ENCODE results near the gene IMPG2. TPM values are rescaled to one million over a fixed set of nuclear protein-coding genes. Genes with fewer than 3 reads are reported as not detected.

Gene IMPG2
- polyA plus RNA-seq, 1 donor (not counting 4 experiments of a cell fraction or from before 2014, with no cell fraction given), result 0.16 TPM

DNA sequence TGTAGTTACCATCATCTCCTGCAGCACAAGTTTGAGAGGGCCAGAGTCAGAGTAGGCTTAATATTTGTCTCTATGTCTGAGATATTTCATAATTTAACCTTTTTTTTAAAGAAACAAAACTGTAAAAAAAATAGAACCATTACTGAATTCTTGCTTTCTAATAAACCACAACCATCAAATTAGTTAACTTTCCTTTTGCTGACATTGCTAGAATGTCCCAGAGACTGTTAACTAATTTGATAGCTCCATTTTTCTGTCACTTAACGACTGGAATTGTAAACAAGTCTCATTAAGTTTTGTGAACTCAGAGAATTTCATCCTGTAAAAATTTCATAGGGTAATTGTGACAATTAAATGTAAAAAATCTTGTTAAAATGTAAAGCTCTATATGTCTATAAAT is 35.6 kb downstream of the IMPG2 start:
- Histone ChIP-seq H4K20me1 (ENCODE audit: control insufficient read depth, extremely low read depth, insufficient read depth, low read length) (no peaks in the 10 kb centered on the region), H3K9me1 (ENCODE audit: control insufficient read depth, extremely low read depth, insufficient read depth, low read length) (no peaks in the 10 kb centered on the region), H3K27ac (ENCODE audit: control insufficient read depth, insufficient read depth, low read length) (no peak overlapping the region), H3K9me3 (ENCODE audit: control insufficient read depth, low read depth, low read length) (no peaks in the 10 kb centered on the region), H3K27me3 (ENCODE audit: control insufficient read depth, extremely low read depth, insufficient read depth, low read length) (no peaks in the 10 kb centered on the region), H3K9ac (ENCODE audit: control insufficient read depth, extremely low read depth, insufficient read depth, low read length) (no peak overlapping the region), H3K4me2 (ENCODE audit: control insufficient read depth, extremely low read depth, insufficient read depth, low read depth, low read length) (no peak overlapping the region), H2AFZ (ENCODE audit: control insufficient read depth, low read length) (no peak overlapping the region), H3K79me2 (ENCODE audit: control insufficient read depth, insufficient read depth, low read length) (no peaks in the 10 kb centered on the region), H3K4me3 (ENCODE audit: control insufficient read depth in 2 of 3, extremely low read depth in 1 of 3, insufficient read depth in 2 of 3, low read depth in 1 of 3, low read length in 3 of 3) (no peak overlapping the region), H3K36me3 (ENCODE audit: control insufficient read depth in 2 of 2, extremely low read depth in 1 of 2, insufficient read depth in 2 of 2, low read length in 2 of 2) (no peaks in the 10 kb centered on the region), H3K4me1 (ENCODE audit: control insufficient read depth, extremely low read depth, insufficient read depth, low read length) (no peaks in the 10 kb centered on the region)
- no peak for DNase-seq (ENCODE audit: low read depth, low spot score)
- TF ChIP-seq, protein P1, sequence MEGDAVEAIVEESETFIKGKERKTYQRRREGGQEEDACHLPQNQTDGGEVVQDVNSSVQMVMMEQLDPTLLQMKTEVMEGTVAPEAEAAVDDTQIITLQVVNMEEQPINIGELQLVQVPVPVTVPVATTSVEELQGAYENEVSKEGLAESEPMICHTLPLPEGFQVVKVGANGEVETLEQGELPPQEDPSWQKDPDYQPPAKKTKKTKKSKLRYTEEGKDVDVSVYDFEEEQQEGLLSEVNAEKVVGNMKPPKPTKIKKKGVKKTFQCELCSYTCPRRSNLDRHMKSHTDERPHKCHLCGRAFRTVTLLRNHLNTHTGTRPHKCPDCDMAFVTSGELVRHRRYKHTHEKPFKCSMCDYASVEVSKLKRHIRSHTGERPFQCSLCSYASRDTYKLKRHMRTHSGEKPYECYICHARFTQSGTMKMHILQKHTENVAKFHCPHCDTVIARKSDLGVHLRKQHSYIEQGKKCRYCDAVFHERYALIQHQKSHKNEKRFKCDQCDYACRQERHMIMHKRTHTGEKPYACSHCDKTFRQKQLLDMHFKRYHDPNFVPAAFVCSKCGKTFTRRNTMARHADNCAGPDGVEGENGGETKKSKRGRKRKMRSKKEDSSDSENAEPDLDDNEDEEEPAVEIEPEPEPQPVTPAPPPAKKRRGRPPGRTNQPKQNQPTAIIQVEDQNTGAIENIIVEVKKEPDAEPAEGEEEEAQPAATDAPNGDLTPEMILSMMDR (optimal IDR thresholded peaks at IDR 0.05 in 1 of 3, IDR thresholded peaks at IDR 0.05 in 1 of 3, conservative IDR thresholded peaks at IDR 0.05 in 1 of 3; ENCODE audit: extremely low read depth in 1 of 3, insufficient read depth in 2 of 3, low read length in 3 of 3), result no peak
- TF ChIP-seq EZH2 (IDR thresholded peaks at IDR 0.05; ENCODE audit: low read length), result no peak
- no peak for FAIRE-seq
- dilution Hi-C loops (cut with MboI; ENCODE audit: extremely low pct_ligation_motif_present, low sequenced_read_pairs), result no loop called here

- Histone ChIP-seq H3K4me1 (ENCODE audit: control insufficient read depth, extremely low read depth, insufficient read depth, low read length) (peaks cover 4% of the 10 kb centered on the region), H3K27me3 (ENCODE audit: control insufficient read depth, extremely low read depth, insufficient read depth, low read length) (no peaks in the 10 kb centered on the region), H3K9me1 (ENCODE audit: control insufficient read depth, extremely low read depth, insufficient read depth, low read length) (no peaks in the 10 kb centered on the region), H3K79me2 (ENCODE audit: control insufficient read depth, insufficient read depth, low read length) (no peaks in the 10 kb centered on the region), H3K36me3 (ENCODE audit: control insufficient read depth in 2 of 2, extremely low read depth in 1 of 2, insufficient read depth in 2 of 2, low read length in 2 of 2) (no peaks in the 10 kb centered on the region), H3K9ac (ENCODE audit: control insufficient read depth, extremely low read depth, insufficient read depth, low read length) (no peak overlapping the region), H3K4me2 (ENCODE audit: control insufficient read depth, extremely low read depth, insufficient read depth, low read depth, low read length) (no peak overlapping the region), H3K27ac (ENCODE audit: control insufficient read depth, insufficient read depth, low read length) (no peak overlapping the region), H2AFZ (ENCODE audit: control insufficient read depth, low read length) (no peak overlapping the region), H4K20me1 (ENCODE audit: control insufficient read depth, extremely low read depth, insufficient read depth, low read length) (no peaks in the 10 kb centered on the region), H3K4me3 (ENCODE audit: control insufficient read depth in 2 of 3, extremely low read depth in 1 of 3, insufficient read depth in 2 of 3, low read depth in 1 of 3, low read length in 3 of 3) (no peak overlapping the region), H3K9me3 (ENCODE audit: control insufficient read depth, low read depth, low read length) (no peaks in the 10 kb centered on the region)
- TF ChIP-seq EZH2 (IDR thresholded peaks at IDR 0.05; ENCODE audit: low read length), result no peak
- TF ChIP-seq, protein P1 (optimal IDR thresholded peaks at IDR 0.05 in 1 of 3, IDR thresholded peaks at IDR 0.05 in 1 of 3, conservative IDR thresholded peaks at IDR 0.05 in 1 of 3; ENCODE audit: extremely low read depth in 1 of 3, insufficient read depth in 2 of 3, low read length in 3 of 3), result no peak
- no peak for FAIRE-seq
- dilution Hi-C loops (cut with MboI; ENCODE audit: extremely low pct_ligation_motif_present, low sequenced_read_pairs), result no loop called here
- DNase-seq (ENCODE audit: low read depth, low spot score), result no peak
Observed at GRCh38 chr3:101281521-101282030, 38.8 kb downstream of the IMPG2 start.
